NCI-H345 treated with DMSO at 0.1 percent for 48 hours (cell line): Measurements from ENCODE around the gene ACKR2.

Source experiments
- DNase-seq: peaks from one replicate; lab custom pipeline; 2025; ENCODE audit not compliant: unreplicated experiment; lab: John Stamatoyannopoulos, UW

Gene ACKR2

DNA sequence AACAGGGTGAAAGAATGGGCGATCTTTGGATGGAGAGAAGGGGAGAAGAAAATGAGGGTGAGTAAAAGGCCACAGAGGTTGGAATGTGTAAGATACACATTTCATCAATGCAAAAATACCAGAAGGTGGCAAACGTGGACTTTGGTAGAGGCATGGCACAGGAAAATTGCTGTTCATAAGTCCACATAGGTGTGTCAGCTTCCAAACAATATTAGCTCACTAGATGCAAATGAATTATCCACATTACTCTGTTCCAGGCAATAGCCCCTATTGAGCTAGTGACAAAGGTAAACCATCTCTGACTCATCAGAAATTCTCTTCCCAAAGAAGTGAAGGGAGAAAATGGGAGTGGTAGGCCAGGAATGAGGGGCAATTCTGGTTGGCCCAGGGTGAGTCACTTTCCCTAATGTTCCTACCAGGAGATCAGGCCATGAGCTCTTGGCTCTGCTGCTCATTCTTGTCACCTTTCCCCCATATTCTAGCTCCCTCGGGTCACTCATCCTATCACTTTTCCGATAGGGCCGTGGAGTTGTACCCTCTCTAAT is 19.9 kb downstream of the ACKR2 start:
- no peak for DNase-seq

DNA sequence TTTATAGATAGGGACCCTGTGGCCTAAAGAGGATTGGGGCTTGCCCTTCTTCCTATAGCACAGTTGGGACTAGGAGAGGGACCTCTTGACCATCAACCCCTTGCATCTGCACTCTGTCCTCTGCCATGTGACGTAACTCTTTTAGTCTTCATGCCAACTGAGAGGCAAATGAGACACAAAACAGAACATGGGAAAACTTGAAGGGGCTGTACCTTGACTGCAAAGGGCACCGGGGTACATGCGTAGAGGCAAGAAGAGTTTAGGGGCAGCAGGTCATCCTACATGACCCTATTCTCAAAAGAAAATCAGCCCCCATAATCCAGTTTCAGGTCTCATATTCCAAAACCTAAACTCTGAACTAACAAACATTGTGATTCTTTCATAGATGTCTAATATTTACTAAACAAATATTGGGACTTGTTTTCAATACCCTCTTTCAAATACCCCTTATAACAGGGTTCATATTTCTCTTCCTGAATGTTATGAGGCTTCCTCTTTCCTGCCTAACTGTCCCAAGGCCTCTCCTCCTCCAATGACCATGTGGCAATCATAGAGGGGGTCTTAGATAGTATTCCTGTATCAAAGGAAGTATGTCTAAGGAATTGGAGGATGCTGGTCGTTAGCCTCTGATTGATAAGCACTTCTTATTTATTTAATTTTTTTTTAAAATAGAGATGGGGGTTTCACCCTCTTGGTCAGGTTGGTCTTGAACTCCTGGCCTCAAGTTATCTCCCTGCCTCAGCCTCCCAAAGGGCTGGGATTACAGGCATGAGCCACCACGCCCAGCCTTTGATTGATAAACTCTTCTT is 20.6 kb downstream of the ACKR2 start:
- no peak for DNase-seq

DNA sequence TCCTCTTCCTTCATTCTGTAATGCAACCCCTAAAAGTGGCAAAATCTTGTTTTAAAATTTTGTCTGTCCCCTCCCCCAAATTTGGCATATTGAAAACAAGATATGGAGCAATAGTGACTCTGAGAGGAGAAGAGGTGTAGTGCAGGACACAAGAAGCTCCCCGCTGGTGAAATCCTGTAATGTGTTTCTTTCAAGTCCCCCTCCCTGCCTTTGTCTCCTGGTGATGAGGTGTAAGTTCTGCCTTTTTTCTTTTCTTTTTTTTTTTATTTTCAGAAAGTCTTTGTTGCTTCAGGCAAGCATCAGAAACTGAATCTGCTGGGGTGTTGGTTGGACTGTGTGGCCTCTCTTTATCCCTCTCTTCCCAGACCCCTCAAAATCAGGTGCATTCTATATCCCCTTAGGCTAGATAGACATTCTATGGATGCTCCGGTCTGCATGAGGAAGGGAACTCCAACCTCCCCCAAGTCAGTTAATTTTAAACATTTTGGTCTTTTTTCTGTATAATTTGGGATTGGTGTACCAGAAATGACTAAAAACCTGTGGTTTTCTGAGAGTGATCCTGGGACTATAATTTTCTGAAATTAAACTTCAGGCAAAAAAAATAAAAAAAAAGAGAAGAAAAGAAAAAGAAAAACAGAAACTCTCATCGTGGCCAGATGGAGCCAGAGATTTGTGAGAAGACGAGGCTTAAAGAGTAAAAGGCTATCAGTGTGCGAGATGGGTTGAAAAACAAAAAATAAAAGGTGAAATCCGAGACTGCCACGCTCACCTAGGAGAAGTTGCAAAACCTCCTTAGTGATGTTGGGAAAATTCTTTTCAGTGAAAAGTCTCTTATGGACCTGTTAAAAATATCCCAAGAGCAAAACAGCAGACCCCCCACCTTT is 21.4 kb downstream of the ACKR2 start:
- DNase-seq = no peak

DNA sequence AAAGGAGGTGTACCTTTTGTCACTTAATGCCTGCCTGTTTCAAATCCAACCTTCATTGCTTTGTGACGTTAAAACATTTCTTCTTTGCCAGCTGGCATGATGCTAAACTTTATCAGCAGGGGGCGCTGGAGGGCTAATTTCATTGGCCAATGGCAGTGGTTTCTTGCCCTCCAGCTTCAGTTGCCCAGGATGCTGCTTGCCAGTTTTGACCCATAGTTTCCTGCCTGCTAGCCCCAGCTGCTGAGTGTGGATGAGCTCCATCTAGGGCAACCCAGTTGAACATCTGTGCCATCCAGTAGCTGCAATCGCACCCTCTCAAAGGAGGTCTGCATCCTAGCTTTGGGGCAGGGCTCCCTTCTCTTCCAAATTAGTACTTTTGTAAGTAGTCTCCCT is 22.1 kb downstream of the ACKR2 start:
- DNase-seq = no peak

DNA sequence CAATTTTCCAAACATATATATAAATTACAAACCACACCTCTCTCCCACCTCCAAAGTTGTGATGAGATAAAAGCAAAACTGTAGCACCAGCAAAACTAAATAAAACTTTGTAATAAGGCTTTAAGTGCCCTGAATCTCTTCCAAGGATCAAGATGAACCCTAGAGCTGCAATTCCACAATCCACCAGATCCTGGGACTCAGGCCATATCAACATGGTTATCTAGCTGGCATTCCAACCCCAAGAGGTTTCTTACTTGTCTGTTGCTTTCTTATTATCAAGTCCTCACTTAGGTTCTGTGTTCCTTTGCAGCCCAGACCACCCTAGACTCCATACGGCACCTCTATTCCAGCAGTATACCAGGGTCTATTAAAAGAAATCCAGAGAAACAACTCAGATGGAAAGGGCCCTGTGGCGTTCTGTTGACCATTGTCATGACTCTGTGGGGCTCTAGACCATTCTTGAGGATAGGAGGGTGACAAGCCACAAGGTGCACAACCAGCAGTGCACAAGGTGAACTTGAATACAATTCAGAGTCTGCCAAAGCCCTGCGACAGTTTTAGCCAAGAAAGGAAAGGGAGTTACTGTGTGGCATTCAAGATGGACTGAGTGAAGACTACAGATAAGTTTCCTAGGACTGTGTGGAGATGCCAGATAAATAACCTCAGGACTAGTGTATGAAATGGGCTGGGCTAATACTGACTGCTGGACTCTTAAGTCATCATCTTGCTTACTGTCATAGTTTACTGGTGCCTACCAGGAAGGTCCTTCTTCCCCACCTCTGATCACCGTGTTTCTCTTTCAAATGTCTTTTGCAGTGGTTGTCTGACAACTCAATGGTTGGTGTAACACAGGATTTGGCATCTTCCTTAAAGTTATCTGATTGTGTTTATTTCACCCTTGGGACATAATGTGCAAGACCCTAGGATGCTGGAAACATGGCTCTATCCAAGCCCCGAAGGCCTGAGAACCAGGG is 27.2 kb downstream of the ACKR2 start:
- no peak for DNase-seq

DNA sequence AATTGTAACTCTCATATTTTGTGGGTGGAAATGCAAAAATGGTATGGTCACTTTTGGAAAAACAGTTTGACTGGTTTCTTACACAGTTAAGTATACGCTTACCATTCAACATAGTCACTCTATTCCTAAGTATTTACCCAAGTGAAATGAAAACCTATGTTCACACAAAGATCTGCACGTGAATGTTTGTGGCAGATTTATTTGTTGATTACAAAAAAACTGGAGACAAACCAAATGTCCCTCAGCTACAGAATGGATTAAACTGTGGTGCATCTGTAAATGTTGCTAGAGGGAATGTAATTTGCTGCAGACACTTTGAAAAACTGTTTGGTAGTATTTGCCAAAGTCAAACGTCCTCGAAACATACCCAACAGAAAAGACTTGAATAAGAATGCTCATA is 29.3 kb downstream of the ACKR2 start:
- no peak for DNase-seq

DNA sequence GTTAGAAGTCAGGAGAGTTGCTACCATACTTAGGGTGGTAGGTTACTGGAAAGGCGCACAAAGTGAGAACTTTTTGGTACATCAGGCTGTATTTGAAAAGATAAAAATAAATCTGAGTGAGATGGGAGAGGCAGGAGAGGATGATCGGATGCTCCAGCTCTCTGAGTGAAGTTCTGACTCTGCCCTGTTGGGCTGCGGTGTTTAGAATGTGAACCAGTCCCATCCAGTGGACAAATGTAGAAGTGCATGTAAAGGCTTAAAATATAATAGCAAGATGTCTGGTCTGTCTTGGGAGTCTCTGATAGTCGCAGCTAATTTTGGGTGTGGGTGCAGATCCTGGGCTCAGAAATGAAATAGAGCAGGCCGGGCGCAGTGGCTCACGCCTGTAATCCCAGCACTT is 30.4 kb downstream of the ACKR2 start:
- no peak for DNase-seq

DNA sequence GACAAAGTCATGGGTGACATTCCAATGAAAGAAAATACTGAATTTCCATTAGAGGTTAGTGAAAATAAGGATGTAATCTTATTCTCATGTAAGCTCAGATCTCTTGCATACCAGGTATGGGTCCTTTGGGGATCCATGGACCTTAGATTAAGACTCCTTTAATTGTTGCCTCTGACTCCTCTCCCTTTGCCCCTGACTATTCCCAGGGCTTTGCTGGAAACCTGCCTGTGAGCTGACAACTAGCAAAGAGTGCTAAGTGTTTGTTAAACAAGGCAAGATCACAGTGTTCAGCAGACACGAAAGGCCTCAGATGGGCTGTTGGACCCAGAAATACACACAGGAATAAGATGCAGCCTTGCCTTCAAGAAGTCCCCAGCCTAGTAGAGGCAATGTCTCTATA is 32.1 kb downstream of the ACKR2 start:
- no peak for DNase-seq

DNA sequence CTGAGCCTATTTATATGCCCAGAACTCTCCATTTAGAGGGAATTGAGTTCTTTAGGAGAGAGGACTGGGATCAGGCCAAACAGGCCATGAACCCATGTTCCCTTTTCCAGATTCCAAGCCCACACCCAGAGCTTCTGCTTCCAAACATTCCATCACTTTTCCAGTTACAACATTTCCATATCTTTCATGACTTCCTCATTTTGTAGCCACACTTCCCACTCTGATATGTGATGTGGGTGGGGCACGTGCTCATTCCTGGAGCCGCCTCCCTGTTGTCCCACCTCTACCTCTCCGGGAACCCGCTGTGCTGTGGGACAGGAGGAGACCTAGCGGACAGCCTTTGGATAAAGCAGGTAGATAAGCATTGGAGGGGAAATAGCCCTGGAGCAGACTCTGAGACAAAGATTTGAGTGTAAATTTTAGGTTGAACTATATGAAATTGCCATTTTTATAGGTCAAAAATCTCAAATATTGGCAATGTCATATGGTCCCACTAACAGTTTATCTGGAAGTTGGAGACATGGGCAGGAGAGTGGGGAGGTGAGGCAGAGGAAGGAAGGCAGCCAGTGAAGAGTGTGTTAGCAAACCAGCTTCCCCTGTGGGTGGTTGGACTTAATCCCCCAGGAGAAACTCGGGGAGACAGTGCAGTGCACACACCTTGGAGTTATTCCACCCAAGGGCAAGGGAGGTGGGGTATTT is 34.6 kb downstream of the ACKR2 start:
- no peak for DNase-seq

DNA sequence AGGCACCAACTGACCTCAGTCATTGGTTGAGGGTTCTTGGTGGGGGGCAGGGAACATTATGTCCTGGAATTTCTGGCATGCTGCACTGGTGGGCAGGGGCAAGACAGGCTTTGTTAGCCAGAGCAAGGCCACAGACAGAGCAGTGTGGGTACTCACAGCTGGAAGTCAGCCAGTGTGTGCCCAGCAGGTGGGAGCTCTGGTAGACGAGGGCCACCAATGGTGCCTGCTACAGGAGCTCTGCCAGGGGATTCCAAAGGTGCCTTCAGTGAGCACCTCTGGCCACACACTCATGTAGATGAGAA is 35.1 kb downstream of the ACKR2 start:
- DNase-seq = no peak

DNA sequence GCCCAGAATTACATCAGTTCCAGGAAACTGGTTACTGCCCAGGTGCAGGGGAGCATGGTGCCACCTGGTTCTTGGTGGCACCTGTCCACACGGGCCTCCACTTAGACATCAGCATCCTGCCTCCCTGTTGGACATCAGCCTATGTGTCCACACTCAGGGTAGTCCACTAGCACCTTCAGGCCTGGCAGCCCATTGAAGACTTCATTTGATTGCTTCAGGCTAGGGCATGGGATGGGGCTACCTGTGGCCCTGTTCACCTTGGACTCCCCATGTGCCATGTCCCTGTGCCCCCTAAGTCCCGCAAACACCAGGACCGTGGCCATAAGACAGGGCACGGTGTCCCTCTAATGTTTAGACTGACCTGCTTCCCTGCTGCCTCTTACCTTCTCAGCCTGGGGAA is 35.6 kb downstream of the ACKR2 start:
- no peak for DNase-seq

DNA sequence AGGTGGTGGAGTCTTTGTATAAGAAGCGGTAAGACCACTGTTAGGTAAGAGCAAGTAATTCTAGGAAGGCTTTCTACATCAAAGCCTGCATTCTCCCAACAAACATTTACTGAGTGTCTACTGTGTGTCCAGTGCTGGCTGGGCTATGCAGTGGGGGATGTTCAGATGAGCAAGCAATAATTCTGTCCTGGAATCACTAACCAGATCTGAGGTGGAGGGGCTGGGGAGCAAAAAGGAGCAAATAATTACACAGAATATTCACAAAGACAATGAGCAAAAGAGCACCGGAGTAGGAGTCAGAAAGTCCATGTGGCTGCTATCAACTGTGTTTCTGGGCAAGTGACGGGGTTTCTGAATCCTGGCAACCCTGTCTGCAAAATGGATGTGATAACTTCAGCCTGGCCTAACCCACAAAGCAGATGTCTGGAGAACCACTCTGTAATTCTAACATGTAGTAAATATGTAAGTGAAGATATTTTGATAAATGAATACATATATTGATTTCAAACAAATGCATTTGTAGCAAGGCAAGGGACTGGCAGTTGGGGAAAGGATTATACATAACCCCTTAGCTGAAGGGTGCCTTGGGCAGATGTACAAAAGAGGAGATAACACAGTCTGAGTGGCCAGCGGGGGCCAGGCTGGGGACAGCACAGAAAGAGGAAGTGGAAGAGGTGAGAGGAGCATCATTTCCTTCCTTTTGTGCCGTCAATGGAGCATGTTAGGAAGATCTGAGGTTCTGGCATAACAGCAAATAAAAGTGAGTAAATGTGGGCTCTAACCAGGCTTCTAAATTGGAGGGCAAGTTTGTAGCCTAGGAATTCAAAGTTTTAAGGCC is 37.7 kb downstream of the ACKR2 start:
- no peak for DNase-seq

DNA sequence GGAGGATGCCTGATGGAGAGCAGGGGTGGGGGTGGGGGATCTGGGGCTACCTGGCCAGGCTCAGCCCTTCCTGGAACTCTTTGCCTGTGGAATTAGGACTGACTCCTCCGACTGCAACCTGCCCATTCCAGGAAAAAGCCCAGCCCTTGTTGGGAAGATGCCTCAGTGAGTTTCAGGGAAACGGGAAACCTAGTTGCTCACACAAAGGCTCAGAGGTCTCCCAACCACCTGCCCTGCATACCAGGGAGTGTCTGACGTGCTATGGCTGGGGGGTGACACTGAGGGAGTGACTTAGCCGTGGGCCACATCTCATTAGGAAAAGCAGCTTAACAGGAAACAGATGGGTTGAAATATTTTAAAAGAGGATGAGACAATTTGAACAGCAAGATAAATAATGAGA is 38.5 kb downstream of the ACKR2 start:
- no peak for DNase-seq

DNA sequence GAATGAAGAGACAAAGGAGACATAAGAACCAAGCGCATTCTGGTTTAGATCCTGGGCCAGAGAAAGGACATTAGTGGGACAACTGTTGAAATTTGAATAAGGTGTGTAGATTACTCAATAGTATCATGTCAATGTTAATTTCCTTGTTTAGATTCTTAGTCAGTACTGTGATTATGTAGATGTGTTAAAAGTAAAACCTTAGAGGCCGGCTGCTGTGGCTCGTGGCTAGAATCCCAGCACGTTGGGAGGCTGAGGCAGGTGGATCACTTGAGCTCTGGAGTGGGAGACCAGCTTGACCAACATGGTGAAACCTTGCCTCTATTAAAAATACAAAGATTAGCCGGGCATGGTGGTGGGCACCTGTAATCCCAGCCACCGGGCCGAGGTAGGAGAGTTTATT is 39.8 kb downstream of the ACKR2 start:
- DNase-seq = no peak

DNA sequence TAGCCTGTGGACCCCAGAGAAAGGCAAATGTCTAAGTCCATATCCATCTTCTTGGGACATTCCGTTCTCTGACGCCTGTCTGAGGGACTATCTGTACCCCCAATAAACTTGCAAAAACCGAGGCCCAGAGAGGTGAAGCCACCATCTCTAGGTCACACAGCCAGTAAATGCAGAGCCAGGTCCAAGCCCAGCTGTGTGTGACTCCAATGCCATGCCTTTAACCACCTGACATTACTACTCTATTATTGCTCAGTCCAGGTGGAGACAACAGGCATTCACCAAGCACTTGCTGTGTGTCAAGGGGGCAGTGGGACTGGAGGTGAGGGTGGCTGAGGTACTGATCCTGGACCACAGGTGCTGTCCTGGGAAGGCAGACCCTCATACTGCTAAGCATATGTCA is 41.0 kb downstream of the ACKR2 start:
- DNase-seq = no peak

DNA sequence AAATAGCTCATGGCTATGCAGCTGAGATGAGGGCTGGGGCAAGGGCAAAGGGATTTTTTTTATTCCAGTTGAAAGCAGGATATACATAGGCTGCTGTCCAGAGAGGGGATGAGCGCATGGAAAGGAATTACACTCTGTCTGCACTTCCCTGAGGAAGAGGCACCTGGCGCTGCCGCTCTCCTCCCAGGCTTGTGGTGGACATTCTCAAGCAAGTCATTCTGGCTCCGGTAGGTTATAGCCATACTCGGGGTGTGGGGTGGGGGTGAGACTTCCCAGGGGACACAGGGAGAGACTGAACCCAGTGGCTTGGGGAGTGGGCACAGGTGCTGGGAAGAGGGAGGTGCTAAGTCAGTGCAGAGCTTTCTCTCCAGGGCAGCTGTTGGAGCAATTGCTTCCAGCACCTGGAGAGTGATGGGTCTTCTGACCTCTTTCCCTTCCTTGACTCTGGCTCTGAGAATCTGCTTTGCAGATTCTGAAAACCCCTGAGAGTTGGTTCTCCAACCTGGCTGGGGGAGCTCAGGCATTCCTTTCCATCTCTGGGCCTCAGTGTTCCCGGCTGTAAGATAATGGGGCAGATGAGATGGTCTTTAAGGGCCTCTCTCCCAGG is 42.1 kb downstream of the ACKR2 start:
- DNase-seq = no peak

DNA sequence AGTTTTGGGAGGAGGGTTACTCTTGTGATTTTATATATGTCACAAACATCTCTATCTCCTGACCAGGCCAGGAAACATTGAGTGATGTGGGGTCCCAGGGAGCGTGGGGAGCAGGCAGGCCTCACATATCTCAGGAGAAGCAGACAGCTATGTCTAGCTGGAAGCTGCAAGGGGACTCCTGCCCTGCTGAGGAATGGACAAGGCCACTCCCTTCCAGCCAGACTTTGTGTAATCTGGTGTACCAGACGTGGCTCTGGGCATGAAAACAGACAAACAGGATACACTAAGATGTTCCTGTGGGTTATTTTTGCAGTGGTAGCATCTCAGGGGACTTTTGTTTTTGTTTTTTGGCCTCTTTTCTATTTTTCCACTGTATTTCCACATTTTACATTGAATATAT is 43.2 kb downstream of the ACKR2 start:
- DNase-seq = no peak

DNA sequence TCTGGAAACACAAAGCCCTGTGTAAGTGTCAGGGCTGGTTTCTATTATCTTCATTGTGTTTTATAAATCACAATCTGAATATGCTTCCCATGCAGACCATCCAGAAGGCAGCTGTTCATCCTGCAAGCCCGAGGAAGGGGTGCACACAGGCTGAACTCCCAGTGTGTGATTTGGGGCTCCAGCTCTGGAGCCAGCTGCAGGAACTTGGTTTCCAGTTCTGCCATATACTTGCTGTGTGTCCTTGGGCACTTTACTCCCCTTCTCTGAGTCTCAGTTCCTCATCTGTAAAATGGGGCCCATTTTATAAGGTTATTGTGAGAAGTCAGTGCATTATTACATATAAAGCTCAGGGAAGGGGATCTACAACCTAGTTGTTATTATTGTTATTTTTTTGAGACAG is 43.8 kb downstream of the ACKR2 start:
- DNase-seq = no peak

DNA sequence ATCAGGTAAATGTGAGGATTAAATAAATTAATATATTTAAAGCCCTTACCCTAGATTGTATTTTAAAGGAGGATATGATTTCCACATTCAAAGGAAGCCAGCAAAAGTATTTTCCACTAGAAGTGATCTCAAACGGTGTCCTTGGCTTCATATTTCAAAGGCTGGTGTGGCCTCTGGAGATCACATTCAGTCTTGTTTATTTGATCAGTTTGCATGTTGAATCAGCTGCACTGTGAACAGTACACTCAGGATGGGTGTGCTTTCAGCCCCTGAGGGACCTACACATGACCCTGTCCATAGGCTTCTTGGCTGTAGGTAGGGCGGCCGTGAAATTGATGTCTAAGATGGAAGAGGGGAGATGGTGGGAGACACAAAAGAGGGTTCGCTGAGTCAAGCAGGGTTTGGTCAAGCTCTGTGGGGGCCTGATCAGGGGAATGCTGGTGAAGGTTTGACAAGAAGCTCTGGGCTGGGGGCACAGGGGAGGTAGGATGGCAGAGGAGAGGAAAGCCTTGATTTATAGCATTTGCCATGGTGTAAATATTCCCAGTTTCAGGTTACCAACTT is 44.6 kb downstream of the ACKR2 start:
- DNase-seq = no peak
